Neural cell (in vitro differentiated cells): Measurements from ENCODE around the gene VEGFD. TPM values are rescaled to one million over a fixed set of nuclear protein-coding genes. Genes with fewer than 3 reads are reported as not detected.

Experiments used
- H2AFZ ChIP-seq: fragments of 200-600, 300-800 bp; sonication (generic), shearing (Covaris generic); 2 replicates; pipeline ENCODE4 v1.6.0; 2014; ENCODE audit warnings: low read depth, mild to moderate bottlenecking, antibody characterized with exemption, low read length, moderate library complexity
- H3F3A ChIP-seq: fragments of 200-600 bp; shearing (Covaris generic); 2 replicates; pipeline ENCODE4 v1.6.1; 2016; ENCODE audit warnings: mild to moderate bottlenecking, moderate library complexity, mixed read lengths, antibody characterized with exemption, low read length; ENCODE audit not compliant: insufficient read depth, poor library complexity, severe bottlenecking
- H3K27ac ChIP-seq: fragments of 200-600, 300-800 bp; sonication (generic), shearing (Covaris generic); 2 replicates; pipeline ENCODE4 v1.5.1; 2014; ENCODE audit warnings: mild to moderate bottlenecking, low read length, moderate library complexity
- H3K27me3 ChIP-seq: fragments of 300-800, 200-600 bp; sonication (generic), shearing (Covaris generic); 2 replicates; pipeline ENCODE4 v1.6.0; 2014; ENCODE audit warnings: mild to moderate bottlenecking, low read depth, low read length, moderate library complexity; ENCODE audit not compliant: insufficient read depth
- H3K36me3 ChIP-seq: fragments of 300-800, 200-600 bp; sonication (generic), shearing (Covaris generic); 2 replicates; pipeline ENCODE4 v1.5.1; 2014; ENCODE audit warnings: mild to moderate bottlenecking, antibody characterized with exemption, low read length, moderate library complexity; ENCODE audit not compliant: insufficient read depth
- H3K4me2 ChIP-seq: fragments of 300-800, 200-600 bp; sonication (generic), shearing (Covaris generic); 2 replicates; pipeline ENCODE4 v1.6.0; 2014; ENCODE audit warnings: mild to moderate bottlenecking, low read length
- H3K4me3 ChIP-seq: fragments of 300-800, 200-600 bp; sonication (generic), shearing (Covaris generic); 2 replicates; pipeline ENCODE4 v1.5.1; 2014; ENCODE audit warnings: mild to moderate bottlenecking, low read length, moderate library complexity
- H3K79me2 ChIP-seq: fragments of 200-600 bp; shearing (Covaris generic); replicated peaks from 2 replicates; pipeline ENCODE4 v1.6.0; 2014; ENCODE audit warnings: mild to moderate bottlenecking, low read length, moderate library complexity; ENCODE audit not compliant: insufficient read depth
- H3K9ac ChIP-seq: fragments of 300-800, 200-600 bp; sonication (generic), shearing (Covaris generic); 2 replicates; pipeline ENCODE4 v1.6.1; 2016; ENCODE audit warnings: mild to moderate bottlenecking, low read length, mixed read lengths
- H3K9me2 ChIP-seq: fragments of 200-600 bp; shearing (Covaris generic); 2 replicates; pipeline ENCODE4 v1.6.1; 2016; ENCODE audit warnings: mild to moderate bottlenecking, low read length, mixed read lengths; ENCODE audit not compliant: insufficient read depth
- H3K9me3 ChIP-seq: fragments of 200-600, 300-800 bp; sonication (generic), shearing (Covaris generic); 2 replicates; pipeline ENCODE4 v1.6.1; 2016; ENCODE audit warnings: mild to moderate bottlenecking, mixed run types, low read length, moderate library complexity, mixed read lengths
- H4K20me1 ChIP-seq: fragments of 200-600 bp; shearing (Covaris generic); 2 replicates; pipeline ENCODE4 v1.6.1; 2016; ENCODE audit warnings: mild to moderate bottlenecking, mixed run types; ENCODE audit not compliant: insufficient read depth
- EP300 ChIP-seq: fragments of 450-650 bp; conservative IDR thresholded peaks from 2 replicates; pipeline ENCODE4 v1.6.1; 2014; ENCODE audit warnings: antibody characterized with exemption, mild to moderate bottlenecking, moderate library complexity; ENCODE audit not compliant: poor library complexity, severe bottlenecking
- EZH2 ChIP-seq: fragments of 200-600, 300-800 bp; shearing (Covaris generic), sonication (generic); IDR thresholded peaks from 2 replicates; pipeline ENCODE4 v1.6.1; 2014; ENCODE audit warnings: antibody characterized with exemption, low read length, borderline replicate concordance, mild to moderate bottlenecking; ENCODE audit not compliant: insufficient read depth, poor library complexity, severe bottlenecking
- MXI1 ChIP-seq: fragments of 450-650 bp; conservative IDR thresholded peaks from 2 replicates; pipeline ENCODE4 v1.6.1; 2014; ENCODE audit warnings: antibody characterized with exemption, mild to moderate bottlenecking; ENCODE audit not compliant: poor library complexity, severe bottlenecking
- POLR2AphosphoS5 ChIP-seq: IDR thresholded peaks from 2 replicates; pipeline ENCODE4 v1.6.1; 2012
- RAD21 ChIP-seq: fragments of 450-650 bp; conservative IDR thresholded peaks from 2 replicates; pipeline ENCODE4 v1.6.1; 2014; ENCODE audit warnings: antibody characterized with exemption, mild to moderate bottlenecking, moderate library complexity
- SMC3 ChIP-seq: fragments of 450-650 bp; conservative IDR thresholded peaks from 2 replicates; pipeline ENCODE4 v1.6.1; 2014; ENCODE audit warnings: antibody characterized with exemption, mild to moderate bottlenecking, moderate library complexity; ENCODE audit not compliant: poor library complexity
- TAF1 ChIP-seq: IDR thresholded peaks from 2 replicates; pipeline ENCODE4 v1.6.1; 2012; ENCODE audit warnings: low read depth
- polyA plus RNA-seq: library from polyadenylated mRNA; depleted of rRNA; stranded (reverse); fragments of >200 nt; gene quantifications from 2 replicates; pipeline ENCODE4 v1.2.3, GENCODE V29; 2014
- TF ChIP-seq, protein P1 (sequence below): fragments of 450-650 bp; IDR thresholded peaks from 2 replicates; pipeline ENCODE4 v1.5.1; 2014; ENCODE audit warnings: antibody characterized with exemption, mild to moderate bottlenecking, moderate library complexity; ENCODE audit not compliant: poor library complexity, severe bottlenecking
- TF ChIP-seq, protein P2 (sequence below): IDR thresholded peaks from 2 replicates; pipeline ENCODE4 v1.6.1; 2012; ENCODE audit warnings: borderline replicate concordance

Gene VEGFD
- polyA plus RNA-seq, 1 donor from 2014 or later, result not detected

DNA sequence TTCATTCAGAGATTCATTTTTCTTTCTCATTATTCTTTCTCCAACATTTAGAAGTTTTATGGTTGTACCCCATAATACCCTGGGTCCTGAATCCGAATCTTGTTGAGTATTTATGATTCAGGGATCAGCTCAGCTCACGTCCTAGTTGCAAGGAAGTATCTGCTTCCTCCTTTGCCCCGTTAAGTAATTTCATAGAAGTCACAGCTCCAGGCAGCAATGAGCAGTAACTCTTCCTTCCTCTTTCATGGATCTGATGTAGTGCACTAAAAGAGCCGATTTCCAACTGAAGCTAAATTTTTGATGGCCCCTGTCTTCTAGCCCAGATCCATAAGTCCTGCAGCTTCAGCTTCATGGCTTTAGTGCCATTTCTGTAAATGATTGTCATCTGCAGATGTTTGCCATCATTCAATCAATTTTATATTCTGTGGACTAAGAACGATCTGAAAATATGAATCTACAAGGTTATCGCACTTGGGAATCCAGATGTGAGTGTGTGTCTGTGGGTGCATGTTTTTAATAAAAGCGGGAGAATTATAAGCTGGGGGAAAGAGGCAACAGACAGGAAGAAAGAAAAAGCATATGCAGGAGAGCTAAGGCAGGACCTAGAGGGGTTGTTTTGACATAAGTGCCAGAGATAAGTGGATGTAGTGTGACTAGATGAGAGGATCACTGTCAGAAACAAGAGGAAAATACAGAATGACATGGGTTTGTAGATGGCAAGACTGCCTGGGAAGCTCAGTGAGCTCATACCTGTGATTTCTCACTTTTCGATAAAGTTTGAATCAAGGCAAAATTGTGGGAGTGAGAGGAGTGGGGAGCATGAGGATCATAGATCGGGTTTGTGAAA is 17.5 kb downstream of the VEGFD start:
- Histone ChIP-seq H3K9ac (no peak overlapping the region), H3K4me2 (no peak overlapping the region), H3K9me2 (no peaks in the 10 kb centered on the region), H4K20me1 (no peaks in the 10 kb centered on the region), H2AFZ (no peak overlapping the region), H3K9me3 (no peaks in the 10 kb centered on the region), H3K79me2 (no peaks in the 10 kb centered on the region), H3K4me3 (no peak overlapping the region), H3K27me3 (no peaks in the 10 kb centered on the region), H3K27ac (no peak overlapping the region), H3K36me3 (no peaks in the 10 kb centered on the region), H3F3A (no peaks in the 10 kb centered on the region)
- peak; percentile 93 for TF ChIP-seq POLR2AphosphoS5
- TF ChIP-seq, protein P1, sequence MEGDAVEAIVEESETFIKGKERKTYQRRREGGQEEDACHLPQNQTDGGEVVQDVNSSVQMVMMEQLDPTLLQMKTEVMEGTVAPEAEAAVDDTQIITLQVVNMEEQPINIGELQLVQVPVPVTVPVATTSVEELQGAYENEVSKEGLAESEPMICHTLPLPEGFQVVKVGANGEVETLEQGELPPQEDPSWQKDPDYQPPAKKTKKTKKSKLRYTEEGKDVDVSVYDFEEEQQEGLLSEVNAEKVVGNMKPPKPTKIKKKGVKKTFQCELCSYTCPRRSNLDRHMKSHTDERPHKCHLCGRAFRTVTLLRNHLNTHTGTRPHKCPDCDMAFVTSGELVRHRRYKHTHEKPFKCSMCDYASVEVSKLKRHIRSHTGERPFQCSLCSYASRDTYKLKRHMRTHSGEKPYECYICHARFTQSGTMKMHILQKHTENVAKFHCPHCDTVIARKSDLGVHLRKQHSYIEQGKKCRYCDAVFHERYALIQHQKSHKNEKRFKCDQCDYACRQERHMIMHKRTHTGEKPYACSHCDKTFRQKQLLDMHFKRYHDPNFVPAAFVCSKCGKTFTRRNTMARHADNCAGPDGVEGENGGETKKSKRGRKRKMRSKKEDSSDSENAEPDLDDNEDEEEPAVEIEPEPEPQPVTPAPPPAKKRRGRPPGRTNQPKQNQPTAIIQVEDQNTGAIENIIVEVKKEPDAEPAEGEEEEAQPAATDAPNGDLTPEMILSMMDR, result no peak
- TF ChIP-seq MXI1, result no peak
- TF ChIP-seq EP300, result peak; percentile 96

DNA sequence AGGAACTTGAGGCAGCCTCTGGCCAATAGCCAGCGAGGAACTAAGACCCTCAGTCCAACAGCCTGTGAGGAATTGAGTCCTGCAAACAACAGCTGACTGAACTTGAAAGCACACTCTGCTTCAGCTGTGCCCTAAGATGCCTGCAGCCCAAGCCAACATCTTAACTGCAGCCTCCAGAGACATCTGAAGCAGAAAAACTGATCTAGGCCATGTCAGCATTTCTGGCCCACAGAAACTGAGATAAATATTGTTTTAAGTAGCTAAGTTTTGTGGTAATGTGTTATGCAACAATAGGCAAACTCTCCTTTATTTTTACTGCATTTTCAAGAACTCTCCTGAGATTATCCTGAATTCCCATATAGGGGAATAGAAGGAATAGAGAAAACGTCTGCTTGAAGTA is 24.5 kb downstream of the VEGFD start:
- Histone ChIP-seq H3K4me2 (no peak overlapping the region), H3K36me3 (no peaks in the 10 kb centered on the region), H4K20me1 (no peaks in the 10 kb centered on the region), H3K79me2 (no peaks in the 10 kb centered on the region), H3K9me2 (no peaks in the 10 kb centered on the region), H3K27me3 (no peaks in the 10 kb centered on the region), H3K27ac (no peak overlapping the region), H3K9ac (no peak overlapping the region), H3F3A (no peaks in the 10 kb centered on the region), H2AFZ (no peak overlapping the region), H3K9me3 (no peaks in the 10 kb centered on the region), H3K4me3 (no peak overlapping the region)
- TF ChIP-seq, protein P1, result no peak
- no peak for TF ChIP-seq TAF1
- no peak for TF ChIP-seq SMC3
- no peak for TF ChIP-seq EZH2
- TF ChIP-seq MXI1, result no peak
- no peak for TF ChIP-seq RAD21
- TF ChIP-seq, protein P2, sequence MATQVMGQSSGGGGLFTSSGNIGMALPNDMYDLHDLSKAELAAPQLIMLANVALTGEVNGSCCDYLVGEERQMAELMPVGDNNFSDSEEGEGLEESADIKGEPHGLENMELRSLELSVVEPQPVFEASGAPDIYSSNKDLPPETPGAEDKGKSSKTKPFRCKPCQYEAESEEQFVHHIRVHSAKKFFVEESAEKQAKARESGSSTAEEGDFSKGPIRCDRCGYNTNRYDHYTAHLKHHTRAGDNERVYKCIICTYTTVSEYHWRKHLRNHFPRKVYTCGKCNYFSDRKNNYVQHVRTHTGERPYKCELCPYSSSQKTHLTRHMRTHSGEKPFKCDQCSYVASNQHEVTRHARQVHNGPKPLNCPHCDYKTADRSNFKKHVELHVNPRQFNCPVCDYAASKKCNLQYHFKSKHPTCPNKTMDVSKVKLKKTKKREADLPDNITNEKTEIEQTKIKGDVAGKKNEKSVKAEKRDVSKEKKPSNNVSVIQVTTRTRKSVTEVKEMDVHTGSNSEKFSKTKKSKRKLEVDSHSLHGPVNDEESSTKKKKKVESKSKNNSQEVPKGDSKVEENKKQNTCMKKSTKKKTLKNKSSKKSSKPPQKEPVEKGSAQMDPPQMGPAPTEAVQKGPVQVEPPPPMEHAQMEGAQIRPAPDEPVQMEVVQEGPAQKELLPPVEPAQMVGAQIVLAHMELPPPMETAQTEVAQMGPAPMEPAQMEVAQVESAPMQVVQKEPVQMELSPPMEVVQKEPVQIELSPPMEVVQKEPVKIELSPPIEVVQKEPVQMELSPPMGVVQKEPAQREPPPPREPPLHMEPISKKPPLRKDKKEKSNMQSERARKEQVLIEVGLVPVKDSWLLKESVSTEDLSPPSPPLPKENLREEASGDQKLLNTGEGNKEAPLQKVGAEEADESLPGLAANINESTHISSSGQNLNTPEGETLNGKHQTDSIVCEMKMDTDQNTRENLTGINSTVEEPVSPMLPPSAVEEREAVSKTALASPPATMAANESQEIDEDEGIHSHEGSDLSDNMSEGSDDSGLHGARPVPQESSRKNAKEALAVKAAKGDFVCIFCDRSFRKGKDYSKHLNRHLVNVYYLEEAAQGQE, result no peak
- no peak for TF ChIP-seq EP300
- no peak for TF ChIP-seq POLR2AphosphoS5
